AG09309 (cell line): Measurements from ENCODE around the gene MXD4.
"Not testable (repeated sequence)": the region's sequence is repeated elsewhere in the genome, so short reads cannot be mapped to it uniquely, and the experiment has no call there.

Experiments
- DNase-seq: peaks from one replicate; pipeline ENCODE4 v3.0.0-alpha.2; 2010; ENCODE audit warnings: low read depth
- H3K4me3 ChIP-seq: 2 replicates; pipeline ENCODE4 v1.5.1; 2011; ENCODE audit warnings: mild to moderate bottlenecking, low read depth, low read length, moderate library complexity; ENCODE audit not compliant: control insufficient read depth
- TF ChIP-seq, protein P1 (sequence below): IDR thresholded peaks from 2 replicates; pipeline ENCODE4 v1.5.1; 2011; ENCODE audit warnings: mild to moderate bottlenecking, low read depth, low read length, inconsistent platforms; ENCODE audit not compliant: insufficient read depth, control insufficient read depth; ENCODE audit errors: missing control alignments

The MXD4 gene

DNA sequence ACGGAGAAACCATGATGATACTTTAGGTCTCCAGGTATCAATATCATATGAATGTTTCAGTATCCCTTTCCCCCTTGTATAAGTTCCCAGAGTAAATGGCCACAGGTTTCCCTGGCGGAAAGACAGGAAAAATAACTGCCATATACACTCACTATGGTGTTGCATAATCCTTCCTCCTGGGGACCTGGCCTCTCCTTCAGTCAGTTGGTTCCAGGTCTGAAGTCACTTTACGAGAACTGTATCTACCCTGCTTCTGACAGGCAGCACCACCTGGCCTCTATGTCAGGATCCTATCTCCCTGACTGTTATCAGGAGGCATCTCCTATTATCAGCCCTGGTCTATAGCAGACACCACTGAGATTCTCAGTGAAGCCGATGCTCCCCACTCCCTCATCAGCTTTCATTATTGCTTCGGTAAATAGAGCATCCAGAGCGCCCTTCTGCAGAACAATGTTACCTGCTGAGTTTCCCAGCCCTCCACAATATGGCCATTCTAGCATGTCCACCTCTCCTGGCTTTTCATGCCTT, 42.6 kb downstream of the MXD4 start:
- TF ChIP-seq, protein P1, sequence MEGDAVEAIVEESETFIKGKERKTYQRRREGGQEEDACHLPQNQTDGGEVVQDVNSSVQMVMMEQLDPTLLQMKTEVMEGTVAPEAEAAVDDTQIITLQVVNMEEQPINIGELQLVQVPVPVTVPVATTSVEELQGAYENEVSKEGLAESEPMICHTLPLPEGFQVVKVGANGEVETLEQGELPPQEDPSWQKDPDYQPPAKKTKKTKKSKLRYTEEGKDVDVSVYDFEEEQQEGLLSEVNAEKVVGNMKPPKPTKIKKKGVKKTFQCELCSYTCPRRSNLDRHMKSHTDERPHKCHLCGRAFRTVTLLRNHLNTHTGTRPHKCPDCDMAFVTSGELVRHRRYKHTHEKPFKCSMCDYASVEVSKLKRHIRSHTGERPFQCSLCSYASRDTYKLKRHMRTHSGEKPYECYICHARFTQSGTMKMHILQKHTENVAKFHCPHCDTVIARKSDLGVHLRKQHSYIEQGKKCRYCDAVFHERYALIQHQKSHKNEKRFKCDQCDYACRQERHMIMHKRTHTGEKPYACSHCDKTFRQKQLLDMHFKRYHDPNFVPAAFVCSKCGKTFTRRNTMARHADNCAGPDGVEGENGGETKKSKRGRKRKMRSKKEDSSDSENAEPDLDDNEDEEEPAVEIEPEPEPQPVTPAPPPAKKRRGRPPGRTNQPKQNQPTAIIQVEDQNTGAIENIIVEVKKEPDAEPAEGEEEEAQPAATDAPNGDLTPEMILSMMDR = no peak
- DNase-seq = no peak
- no peak overlapping the region for H3K4me3 ChIP-seq

GRCh38 chr4:2218436-2218835, 43.5 kb downstream of the MXD4 start:
- TF ChIP-seq, protein P1 = no peak
- DNase-seq = no peak
- H3K4me3 ChIP-seq = no peak overlapping the region

DNA sequence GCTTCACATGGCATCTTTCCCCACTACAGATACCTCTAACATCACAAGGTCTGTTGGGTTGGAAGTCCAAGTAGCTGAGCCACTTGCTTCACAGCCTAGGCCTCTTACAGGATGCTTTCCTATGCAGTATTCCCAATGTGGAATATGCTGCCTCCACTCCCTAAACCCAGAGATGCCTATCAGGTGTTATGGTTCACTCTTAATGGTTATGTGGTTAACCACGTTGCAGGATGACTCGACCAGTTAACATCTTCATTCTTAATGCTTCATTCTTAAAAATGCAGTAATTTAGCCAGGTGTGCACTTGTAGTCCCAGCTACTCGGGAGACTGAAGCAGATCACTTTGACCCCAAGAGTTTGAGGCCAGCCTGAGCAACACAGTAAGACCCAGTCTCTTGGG, 44.2 kb downstream of the MXD4 start:
- TF ChIP-seq, protein P1 = no peak
- H3K4me3 ChIP-seq = no peak overlapping the region
- DNase-seq = no peak

DNA sequence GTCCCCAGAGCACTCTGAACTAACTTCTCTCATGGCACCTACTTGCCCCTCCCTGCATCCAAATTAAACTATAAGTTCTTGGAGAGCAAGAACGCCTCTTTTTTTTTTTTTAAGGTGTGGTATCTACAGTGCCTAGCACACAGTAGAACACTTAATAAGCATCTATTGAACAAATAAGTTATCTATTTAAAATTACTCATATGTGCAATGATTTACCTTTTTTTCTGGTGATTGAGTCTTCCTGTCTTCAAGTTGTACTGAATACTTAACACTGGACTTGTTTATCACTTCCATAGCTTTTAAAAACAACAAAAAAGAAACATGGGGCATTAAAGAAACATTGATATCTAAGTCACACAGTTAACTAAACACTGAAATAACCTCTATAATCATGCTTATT, 49.1 kb downstream of the MXD4 start:
- no peak overlapping the region for H3K4me3 ChIP-seq
- no peak for DNase-seq
- TF ChIP-seq, protein P1 = no peak

DNA sequence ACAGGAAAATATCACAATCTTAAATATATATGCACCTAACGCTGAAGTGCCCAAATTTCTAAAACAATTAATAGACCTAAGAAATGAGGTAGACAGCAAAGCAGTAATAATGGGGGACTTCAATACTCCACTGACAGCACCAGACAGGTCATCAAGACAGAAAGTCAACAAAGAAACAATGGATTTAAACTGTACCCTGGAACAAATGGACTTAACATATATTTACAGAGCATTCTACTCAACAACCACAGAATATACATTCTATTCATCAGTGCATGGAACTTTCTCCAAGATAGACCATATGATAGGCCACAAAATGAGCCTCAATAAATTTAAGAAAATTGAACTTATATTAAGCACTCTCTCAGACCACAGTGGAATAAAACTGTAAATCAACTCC, 59.1 kb downstream of the MXD4 start:
- not testable (repeated sequence) for H3K4me3 ChIP-seq, DNase-seq
